HCT116 (cell line): Measurements from ENCODE around the gene TNRC6A.

ENCODE experiments used
- ELF1 ChIP-seq: IDR thresholded peaks from 2 replicates; pipeline ENCODE4 v1.6.1; 2012; ENCODE audit warnings: low read depth, borderline replicate concordance
- EZH2phosphoT487 ChIP-seq: fragments of 200-600 bp; IDR thresholded peaks from 2 replicates; pipeline ENCODE4 v1.6.1; 2018; ENCODE audit warnings: antibody characterized with exemption, borderline replicate concordance
- POLR2A ChIP-seq: IDR thresholded peaks from 2 replicates; pipeline ENCODE4 v1.7.0; 2011; ENCODE audit warnings: borderline replicate concordance; ENCODE audit not compliant: insufficient read depth, insufficient read length; ENCODE audit errors: extremely low read depth
- POLR2AphosphoS5 ChIP-seq: IDR thresholded peaks from 2 replicates; pipeline ENCODE4 v1.6.1; 2011; ENCODE audit warnings: mild to moderate bottlenecking, low read depth, low read length, moderate library complexity
- TCF7L2 ChIP-seq: IDR thresholded peaks from 2 replicates; pipeline ENCODE4 v1.7.0; 2011; ENCODE audit warnings: borderline replicate concordance, inconsistent platforms; ENCODE audit not compliant: insufficient read depth, insufficient read length; ENCODE audit errors: extremely low read depth
- YY1 ChIP-seq: IDR thresholded peaks from 2 replicates; pipeline ENCODE4 v1.6.1; 2011; ENCODE audit warnings: low read length, low read depth, moderate library complexity, mild to moderate bottlenecking; ENCODE audit not compliant: insufficient replicate concordance; ENCODE audit errors: extremely low read depth
- ZNF274 ChIP-seq: fragments of 200-500 bp; sonication (Bioruptor generic); IDR thresholded peaks from 2 replicates; pipeline ENCODE4 v1.6.1; 2014; ENCODE audit warnings: mild to moderate bottlenecking, low read depth, low read length, inconsistent platforms
- TF ChIP-seq, protein P1 (sequence below), 3 experiments: fragments of 200-600 bp in 1 of 3; sonication (generic) in 1 of 3; IDR thresholded peaks in 2 of 3; conservative IDR thresholded peaks in 1 of 3; 2 replicates each; pipeline ENCODE4 v1.5.1; 2012 to 2017; ENCODE audit warnings: low read depth in 2 of 3, low read length in 2 of 3, antibody characterized with exemption in 1 of 3, borderline replicate concordance in 1 of 3, control low read depth in 1 of 3, mild to moderate bottlenecking in 1 of 3, mixed read lengths in 1 of 3, mixed run types in 1 of 3, moderate library complexity in 1 of 3; ENCODE audit not compliant: insufficient read depth in 1 of 3
- TF ChIP-seq, protein P2 (sequence below): IDR thresholded peaks from 2 replicates; pipeline ENCODE4 v1.6.1; 2012; ENCODE audit warnings: low read depth

GRCh38 chr16:24821129-24821528, 91.7 kb downstream of the TNRC6A start:
- TF ChIP-seq ELF1 (no peak), POLR2A (no peak), ZNF274 (no peak), POLR2AphosphoS5 (no peak), EZH2phosphoT487 (no peak), YY1 (no peak), TCF7L2 (no peak)
- TF ChIP-seq, protein P1, sequence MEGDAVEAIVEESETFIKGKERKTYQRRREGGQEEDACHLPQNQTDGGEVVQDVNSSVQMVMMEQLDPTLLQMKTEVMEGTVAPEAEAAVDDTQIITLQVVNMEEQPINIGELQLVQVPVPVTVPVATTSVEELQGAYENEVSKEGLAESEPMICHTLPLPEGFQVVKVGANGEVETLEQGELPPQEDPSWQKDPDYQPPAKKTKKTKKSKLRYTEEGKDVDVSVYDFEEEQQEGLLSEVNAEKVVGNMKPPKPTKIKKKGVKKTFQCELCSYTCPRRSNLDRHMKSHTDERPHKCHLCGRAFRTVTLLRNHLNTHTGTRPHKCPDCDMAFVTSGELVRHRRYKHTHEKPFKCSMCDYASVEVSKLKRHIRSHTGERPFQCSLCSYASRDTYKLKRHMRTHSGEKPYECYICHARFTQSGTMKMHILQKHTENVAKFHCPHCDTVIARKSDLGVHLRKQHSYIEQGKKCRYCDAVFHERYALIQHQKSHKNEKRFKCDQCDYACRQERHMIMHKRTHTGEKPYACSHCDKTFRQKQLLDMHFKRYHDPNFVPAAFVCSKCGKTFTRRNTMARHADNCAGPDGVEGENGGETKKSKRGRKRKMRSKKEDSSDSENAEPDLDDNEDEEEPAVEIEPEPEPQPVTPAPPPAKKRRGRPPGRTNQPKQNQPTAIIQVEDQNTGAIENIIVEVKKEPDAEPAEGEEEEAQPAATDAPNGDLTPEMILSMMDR (IDR thresholded peaks at IDR 0.05 in 2 of 3, conservative IDR thresholded peaks at IDR 0.05 in 1 of 3; ENCODE audit: borderline replicate concordance in 1 of 3, insufficient read depth in 1 of 3, low read depth in 2 of 3, low read length in 2 of 3): no peak
- TF ChIP-seq, protein P2, sequence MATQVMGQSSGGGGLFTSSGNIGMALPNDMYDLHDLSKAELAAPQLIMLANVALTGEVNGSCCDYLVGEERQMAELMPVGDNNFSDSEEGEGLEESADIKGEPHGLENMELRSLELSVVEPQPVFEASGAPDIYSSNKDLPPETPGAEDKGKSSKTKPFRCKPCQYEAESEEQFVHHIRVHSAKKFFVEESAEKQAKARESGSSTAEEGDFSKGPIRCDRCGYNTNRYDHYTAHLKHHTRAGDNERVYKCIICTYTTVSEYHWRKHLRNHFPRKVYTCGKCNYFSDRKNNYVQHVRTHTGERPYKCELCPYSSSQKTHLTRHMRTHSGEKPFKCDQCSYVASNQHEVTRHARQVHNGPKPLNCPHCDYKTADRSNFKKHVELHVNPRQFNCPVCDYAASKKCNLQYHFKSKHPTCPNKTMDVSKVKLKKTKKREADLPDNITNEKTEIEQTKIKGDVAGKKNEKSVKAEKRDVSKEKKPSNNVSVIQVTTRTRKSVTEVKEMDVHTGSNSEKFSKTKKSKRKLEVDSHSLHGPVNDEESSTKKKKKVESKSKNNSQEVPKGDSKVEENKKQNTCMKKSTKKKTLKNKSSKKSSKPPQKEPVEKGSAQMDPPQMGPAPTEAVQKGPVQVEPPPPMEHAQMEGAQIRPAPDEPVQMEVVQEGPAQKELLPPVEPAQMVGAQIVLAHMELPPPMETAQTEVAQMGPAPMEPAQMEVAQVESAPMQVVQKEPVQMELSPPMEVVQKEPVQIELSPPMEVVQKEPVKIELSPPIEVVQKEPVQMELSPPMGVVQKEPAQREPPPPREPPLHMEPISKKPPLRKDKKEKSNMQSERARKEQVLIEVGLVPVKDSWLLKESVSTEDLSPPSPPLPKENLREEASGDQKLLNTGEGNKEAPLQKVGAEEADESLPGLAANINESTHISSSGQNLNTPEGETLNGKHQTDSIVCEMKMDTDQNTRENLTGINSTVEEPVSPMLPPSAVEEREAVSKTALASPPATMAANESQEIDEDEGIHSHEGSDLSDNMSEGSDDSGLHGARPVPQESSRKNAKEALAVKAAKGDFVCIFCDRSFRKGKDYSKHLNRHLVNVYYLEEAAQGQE: no peak
